GM12892 (cell line): ENCODE data around the gene PSIP1.

Experiments used
- DNase-seq: peaks from one replicate; pipeline ENCODE4 v3.0.0; 2011; ENCODE audit not compliant: insufficient read length
- FAIRE-seq: peaks from 2 replicates; lab custom pipeline; 2011; peaks lifted over from hg19 to GRCh38; lab: Jason Lieb, UNC
- POLR2A ChIP-seq: IDR thresholded peaks from 2 replicates; pipeline ENCODE4 v1.6.1; 2011; ENCODE audit warnings: low read depth, low read length, control low read depth
- POLR2AphosphoS5 ChIP-seq: IDR thresholded peaks from 2 replicates; pipeline ENCODE4 v1.6.1; 2011; ENCODE audit warnings: low read depth, low read length, control low read depth
- TAF1 ChIP-seq: IDR thresholded peaks from 2 replicates; pipeline ENCODE4 v1.6.1; 2011; ENCODE audit warnings: low read depth, mild to moderate bottlenecking, control low read depth, low read length, borderline replicate concordance

PSIP1 gene

GRCh38 chr9:15525958-15526357, 15.2 kb upstream of the PSIP1 start:
- DNase-seq, result no peak
- FAIRE-seq, result no peak
- no peak for TF ChIP-seq POLR2AphosphoS5
- no peak for TF ChIP-seq POLR2A
- no peak for TF ChIP-seq TAF1

GRCh38 chr9:15524845-15525455, 14.2 kb upstream of the PSIP1 start:
- no peak for TF ChIP-seq TAF1
- no peak for TF ChIP-seq POLR2A
- TF ChIP-seq POLR2AphosphoS5, result no peak
- no peak for DNase-seq
- no peak for FAIRE-seq

GRCh38 chr9:15522130-15522755, 11.5 kb upstream of the PSIP1 start:
- FAIRE-seq (no peak), DNase-seq (no peak)
- TF ChIP-seq POLR2A, result no peak
- TF ChIP-seq POLR2AphosphoS5, result no peak
- no peak for TF ChIP-seq TAF1

GRCh38 chr9:15521254-15521653, 10.5 kb upstream of the PSIP1 start:
- TF ChIP-seq POLR2A (no peak), TAF1 (no peak), POLR2AphosphoS5 (no peak)
- no peak for FAIRE-seq
- no peak for DNase-seq

GRCh38 chr9:15519831-15520230, 9.1 kb upstream of the PSIP1 start:
- no peak for TF ChIP-seq TAF1
- TF ChIP-seq POLR2A, result no peak
- no peak for TF ChIP-seq POLR2AphosphoS5
- FAIRE-seq, result no peak
- DNase-seq, result no peak

- TF ChIP-seq POLR2A, result no peak
- FAIRE-seq (peak; percentile 53), DNase-seq (no peak)
These were observed 2.6 kb upstream of the PSIP1 start for GRCh38 chr9:15513335-15513734.

- FAIRE-seq, result no peak
- TF ChIP-seq TAF1 (no peak), POLR2AphosphoS5 (no peak), POLR2A (no peak)
- no peak for DNase-seq
These were observed 2.1 kb upstream of the PSIP1 start for GRCh38 chr9:15512889-15513288.

- FAIRE-seq (no peak), DNase-seq (no peak)
- TF ChIP-seq POLR2A, result no peak
- no peak for TF ChIP-seq POLR2AphosphoS5
- TF ChIP-seq TAF1, result no peak
These were observed 1.4 kb upstream of the PSIP1 start for GRCh38 chr9:15512204-15512603.

GRCh38 chr9:15509931-15510788, 610 bp downstream of the PSIP1 start:
- TF ChIP-seq TAF1 (no peak), POLR2A (no peak), POLR2AphosphoS5 (0 out of 2 replicates have a peak, but pooled peaks have one; percentile 13)
- DNase-seq (peak; percentile 56), FAIRE-seq (peak; percentile 88)

- DNase-seq (no peak), FAIRE-seq (no peak)
- no peak for TF ChIP-seq POLR2A
- TF ChIP-seq TAF1, result no peak
- no peak for TF ChIP-seq POLR2AphosphoS5
These were observed 4.8 kb downstream of the PSIP1 start for GRCh38 chr9:15505921-15506320.

- peak; percentile 14 for FAIRE-seq
- TF ChIP-seq TAF1 (no peak), POLR2AphosphoS5 (no peak), POLR2A (no peak)
- no peak for DNase-seq
These were observed 9.0 kb downstream of the PSIP1 start for GRCh38 chr9:15501803-15502202.

GRCh38 chr9:15501179-15501578, 9.6 kb downstream of the PSIP1 start:
- FAIRE-seq (no peak), DNase-seq (no peak)
- no peak; the same call in 1 of the 2 replicates for TF ChIP-seq POLR2A

GRCh38 chr9:15499139-15499538, 11.6 kb downstream of the PSIP1 start:
- no peak for FAIRE-seq
- no peak for DNase-seq
- TF ChIP-seq TAF1 (no peak), POLR2AphosphoS5 (no peak), POLR2A (no peak)
